ENCODE results near the gene TMEM92. TPM values are rescaled to one million over a fixed set of nuclear protein-coding genes. Genes with fewer than 3 reads are reported as not detected.
"Not testable (repeated sequence)": the region's sequence is repeated elsewhere in the genome, so short reads cannot be mapped to it uniquely, and the experiment has no call there.

TMEM92 gene
- total and polyA plus RNA-seq, 3 experiments from 2014 or later = not detected

DNA sequence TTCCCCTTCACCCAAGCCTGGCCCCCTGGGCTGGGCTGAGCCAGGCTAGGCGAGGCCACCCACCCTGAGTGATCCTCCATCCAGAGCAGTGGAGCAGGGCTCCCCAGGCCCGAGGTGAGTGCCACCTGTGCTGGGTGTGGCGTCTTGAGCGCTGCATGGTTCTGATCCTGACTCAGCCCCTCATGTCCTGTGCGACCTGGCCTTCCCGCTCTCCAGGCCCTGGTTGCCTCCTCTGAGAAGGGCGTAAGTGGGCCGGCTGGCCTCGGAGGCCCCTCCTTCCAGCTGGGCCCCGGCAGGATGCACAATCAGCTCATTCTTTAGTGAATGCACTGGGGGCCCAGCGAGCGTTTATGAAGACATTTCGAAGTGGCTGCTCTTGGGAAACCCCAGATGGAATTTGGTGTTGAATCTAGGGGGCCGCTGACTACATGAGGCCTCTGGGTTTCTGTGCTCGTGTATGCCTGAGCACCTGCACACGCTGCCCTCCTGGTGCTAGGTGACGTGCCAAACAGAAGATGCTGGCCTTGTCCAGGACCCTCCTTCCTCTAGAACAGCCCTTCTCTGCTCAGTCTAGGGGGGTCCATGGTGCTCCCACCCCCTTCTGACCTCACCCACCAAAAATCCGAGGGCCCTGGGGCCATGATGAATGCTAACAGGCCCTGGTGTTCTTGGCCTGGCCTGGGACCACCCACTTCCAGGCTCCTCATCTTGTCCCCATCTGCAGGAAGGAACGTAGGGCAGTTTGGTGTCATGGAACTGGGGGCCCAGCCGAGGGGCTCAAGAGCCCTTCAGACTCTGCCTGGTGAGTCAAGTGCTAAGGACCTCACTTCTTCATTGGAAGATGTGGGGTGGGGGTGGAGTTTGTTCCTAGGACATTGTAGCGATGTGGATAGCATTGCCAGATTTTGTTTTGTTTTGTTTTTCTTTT is 3.6 kb upstream of the TMEM92 start:
- no peak for DNase-seq
- no peaks in the 10 kb centered on the region for H3K36me3 Mint-ChIP-seq
- peaks cover 4 to 6% (median 6%) of the 10 kb centered on the region in 3 donors for H3K4me1 Mint-ChIP-seq

DNA sequence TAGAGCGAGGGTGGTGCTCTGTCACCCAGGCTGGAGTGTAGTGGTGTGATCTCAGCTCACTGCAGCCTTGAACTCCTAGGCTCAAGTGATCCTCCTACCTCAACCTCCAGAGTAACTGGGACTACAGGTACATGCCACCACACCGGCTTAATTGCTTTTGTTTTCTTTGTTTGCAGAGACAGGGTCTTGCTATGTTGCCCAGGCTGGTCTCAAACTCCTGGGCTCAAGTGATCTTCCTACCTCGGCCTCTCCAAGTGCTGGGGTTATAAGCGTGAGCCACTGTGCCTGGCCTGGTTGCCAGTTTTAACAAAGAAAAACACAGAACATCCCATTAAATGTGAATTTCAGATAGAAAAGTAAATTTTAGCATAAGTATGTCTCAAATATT is 2.9 kb upstream of the TMEM92 start:
- H3K4me1 Mint-ChIP-seq; H3K9me3 ChIP-seq (ENCODE audit: low read length); H3K4me3 Mint-ChIP-seq; H3K27ac ChIP-seq (ENCODE audit: low read depth, low read length); POLR2A ChIA-PET; H3K27me3 ChIP-seq (ENCODE audit: insufficient read depth, low read length, poor library complexity, severe bottlenecking); H3K36me3 ChIP-seq (ENCODE audit: insufficient read depth, low read length); DNase-seq; H3K4me3 ChIP-seq (ENCODE audit: low read length); H3K36me3 Mint-ChIP-seq; H3K9me3 Mint-ChIP-seq; H3K4me1 ChIP-seq (ENCODE audit: insufficient read depth, low read length): not testable (repeated sequence)
- H3K27me3 Mint-ChIP-seq = peaks cover 12 to 30% of the 10 kb centered on the region in 2 donors
- peak overlapping the region in 1 of 8 donors; percentile 51 for H3K27ac Mint-ChIP-seq
- CTCF ChIA-PET = interaction anchor here (1.1 to 6.4 kb wide), 5 partner anchors 56 to 102 kb away, joined by 3 to 59 read pairs (median 3); partner anchors contain the start of gene COL1A1

More for the DNA sequence above, 3.6 kb upstream of the TMEM92 start:
- Mint-ChIP-seq H3K9me3 (peaks cover 0 to 1% (median 0%) of the 10 kb centered on the region in 5 donors), H3K27me3 (peaks cover 10 to 30% of the 10 kb centered on the region in 2 donors), H3K27ac (no peak overlapping the region), H3K4me3 (no peak overlapping the region)
- Histone ChIP-seq H3K4me3 (ENCODE audit: low read length) (no peak overlapping the region), H3K27me3 (ENCODE audit: insufficient read depth, low read length, poor library complexity, severe bottlenecking) (peaks cover 5% of the 10 kb centered on the region), H3K9me3 (ENCODE audit: low read length) (no peaks in the 10 kb centered on the region), H3K36me3 (ENCODE audit: insufficient read depth, low read length) (no peaks in the 10 kb centered on the region), H3K4me1 (ENCODE audit: insufficient read depth, low read length) (peaks cover 4% of the 10 kb centered on the region), H3K27ac (ENCODE audit: low read depth, low read length) (no peak overlapping the region)
- ChIA-PET CTCF (interaction anchor here (1.6 to 6.4 kb wide), 4 partner anchors 70 to 118 kb away, joined by 3 to 59 read pairs (median 7); partner anchors contain the start of gene COL1A1), POLR2A (no interaction called here)

DNA sequence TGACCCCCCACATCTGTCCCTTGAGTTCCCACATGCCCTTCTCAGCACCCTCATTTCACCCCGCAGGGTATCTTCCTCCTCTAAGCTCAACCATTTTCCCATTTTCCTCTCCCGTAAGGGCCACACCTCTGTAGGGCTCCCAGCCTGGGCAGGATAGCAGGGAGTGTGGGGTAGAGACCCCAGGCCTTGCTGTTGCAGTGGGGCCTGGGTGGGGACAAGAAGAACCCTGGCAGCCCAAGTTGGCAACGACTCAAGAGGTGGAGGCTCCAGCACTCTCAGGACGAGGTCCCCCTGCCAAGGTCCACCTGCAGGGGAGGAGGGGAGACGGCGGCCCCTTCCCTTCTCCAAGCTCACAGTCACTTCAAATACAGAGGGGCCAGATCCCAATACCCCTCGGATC is 2.0 kb upstream of the TMEM92 start:
- peak overlapping the region in 1 of 8 donors; percentile 4 for H3K27ac Mint-ChIP-seq
- POLR2A ChIA-PET = interaction anchor here (0.6 kb wide), 1 partner anchor 102 kb away, joined by 4 read pairs; no protein-coding TSS in a partner anchor

DNA sequence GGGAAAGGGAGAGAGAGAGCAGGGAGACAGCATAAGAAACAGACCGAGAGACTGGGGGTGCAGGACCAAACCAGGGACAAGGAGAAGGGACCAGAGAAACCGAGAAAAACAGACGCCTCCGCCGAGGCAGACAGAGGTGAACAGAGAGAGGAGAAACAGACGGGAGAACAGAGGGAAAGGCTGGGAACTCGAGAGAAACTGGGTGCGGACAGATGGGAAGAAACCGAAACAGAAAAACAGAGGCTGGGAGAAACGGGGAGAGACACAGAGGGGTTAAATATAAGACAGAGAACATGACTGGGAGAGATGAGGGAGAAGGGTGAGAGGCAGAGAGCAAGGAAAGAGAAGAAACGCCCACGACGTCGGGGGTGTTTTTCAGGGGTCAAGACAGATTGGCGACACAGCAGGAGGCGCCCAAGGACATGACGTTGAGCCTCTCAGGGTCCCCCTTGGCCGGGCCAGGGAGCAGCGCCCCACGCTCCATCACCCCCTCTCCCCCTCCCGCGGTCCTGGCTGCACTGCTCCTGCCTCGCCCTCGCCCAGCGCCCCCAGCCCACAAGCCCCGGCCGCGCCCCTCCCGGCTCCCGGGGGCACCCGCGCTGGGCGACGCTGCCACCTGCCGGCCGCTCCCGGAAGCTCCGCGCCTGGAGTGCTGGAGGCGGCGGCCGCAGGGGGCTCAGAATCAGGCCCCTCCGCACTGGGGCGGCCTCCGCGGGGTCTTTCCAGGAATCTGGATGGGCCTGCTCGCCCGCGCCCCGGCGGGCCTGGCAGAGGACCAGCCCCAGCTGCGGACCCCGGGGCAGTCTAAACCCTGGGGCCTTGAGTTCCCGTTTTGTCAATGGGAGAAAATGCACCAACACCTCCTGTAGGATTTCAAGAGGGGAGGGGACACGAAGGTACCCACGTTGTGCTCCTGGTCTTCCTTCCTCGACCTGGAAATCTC is 1.3 kb upstream of the TMEM92 start:
- no peaks in the 10 kb centered on the region for H3K36me3 ChIP-seq (ENCODE audit: insufficient read depth, low read length)
- peaks cover 0 to 1% (median 0%) of the 10 kb centered on the region in 5 donors for H3K9me3 Mint-ChIP-seq
- peak overlapping the region; percentile 39 for H3K4me3 ChIP-seq (ENCODE audit: low read length)
- peaks cover 5% of the 10 kb centered on the region for H3K27me3 ChIP-seq (ENCODE audit: insufficient read depth, low read length, poor library complexity, severe bottlenecking)
- H3K27ac ChIP-seq (ENCODE audit: low read depth, low read length) = no peak overlapping the region
- H3K9me3 ChIP-seq (ENCODE audit: low read length) = no peaks in the 10 kb centered on the region
- no peaks in the 10 kb centered on the region for H3K36me3 Mint-ChIP-seq
- ChIA-PET CTCF (interaction anchor here (1.0 to 6.4 kb wide), 9 partner anchors 10 to 158 kb away, joined by 3 to 59 read pairs (median 4); partner anchors contain the start of gene COL1A1), POLR2A (interaction anchor here (0.6 kb wide), 1 partner anchor 103 kb away, joined by 4 read pairs; no protein-coding TSS in a partner anchor)
- peak; percentile 41 to 62 (median 48) for DNase-seq
- H3K4me3 Mint-ChIP-seq = peak overlapping the region; percentile 21 to 88 (median 67)
- peaks cover 16 to 44% of the 10 kb centered on the region in 2 donors for H3K27me3 Mint-ChIP-seq
- H3K4me1 ChIP-seq (ENCODE audit: insufficient read depth, low read length) = peaks cover 4% of the 10 kb centered on the region
- peaks cover 4 to 6% (median 6%) of the 10 kb centered on the region in 3 donors for H3K4me1 Mint-ChIP-seq
- H3K27ac Mint-ChIP-seq = peak overlapping the region in 3 of 8 donors; percentile 4 to 79 (median 51)

More for the DNA sequence above, 2.0 kb upstream of the TMEM92 start:
- Histone ChIP-seq H3K27me3 (ENCODE audit: insufficient read depth, low read length, poor library complexity, severe bottlenecking) (peaks cover 5% of the 10 kb centered on the region), H3K9me3 (ENCODE audit: low read length) (no peaks in the 10 kb centered on the region), H3K4me3 (ENCODE audit: low read length) (no peak overlapping the region), H3K36me3 (ENCODE audit: insufficient read depth, low read length) (no peaks in the 10 kb centered on the region), H3K27ac (ENCODE audit: low read depth, low read length) (no peak overlapping the region), H3K4me1 (ENCODE audit: insufficient read depth, low read length) (peaks cover 4% of the 10 kb centered on the region)
- Mint-ChIP-seq H3K36me3 (no peaks in the 10 kb centered on the region), H3K4me1 (peaks cover 4 to 6% (median 6%) of the 10 kb centered on the region in 3 donors), H3K27me3 (peaks cover 16 to 38% of the 10 kb centered on the region in 2 donors), H3K4me3 (peak overlapping the region in 2 of 7 donors; percentile 67 to 69), H3K9me3 (peaks cover 0 to 1% (median 0%) of the 10 kb centered on the region in 5 donors)
- CTCF ChIA-PET = interaction anchor here (0.9 to 6.4 kb wide), 6 partner anchors 26 to 103 kb away, joined by 3 to 59 read pairs (median 4); partner anchors contain the start of gene COL1A1
- no peak for DNase-seq

DNA sequence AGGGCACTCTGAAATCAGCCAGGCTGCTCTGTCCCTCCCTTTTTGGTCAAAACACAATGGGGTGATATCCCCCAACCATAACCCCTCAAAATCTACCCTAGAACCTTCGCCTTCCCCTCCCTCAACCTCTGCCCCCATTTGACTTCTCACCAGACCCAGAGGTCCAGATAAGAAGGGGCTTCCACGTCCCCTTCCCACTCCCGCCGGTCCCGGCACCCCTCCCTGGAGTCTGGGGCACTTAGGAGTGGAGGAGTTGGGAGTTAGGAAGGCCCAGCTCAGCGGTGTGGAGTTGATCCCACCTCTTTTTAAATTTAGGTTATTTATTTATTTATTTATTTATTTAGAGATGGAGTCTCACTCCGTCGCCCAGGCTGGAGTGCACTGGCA is 619 bp upstream of the TMEM92 start:
- Histone ChIP-seq H3K27ac (ENCODE audit: low read depth, low read length) (no peak overlapping the region), H3K4me1 (ENCODE audit: insufficient read depth, low read length) (peaks cover 4% of the 10 kb centered on the region), H3K27me3 (ENCODE audit: insufficient read depth, low read length, poor library complexity, severe bottlenecking) (peaks cover 5% of the 10 kb centered on the region), H3K36me3 (ENCODE audit: insufficient read depth, low read length) (no peaks in the 10 kb centered on the region), H3K4me3 (ENCODE audit: low read length) (no peak overlapping the region), H3K9me3 (ENCODE audit: low read length) (no peaks in the 10 kb centered on the region)
- DNase-seq = no peak
- CTCF ChIA-PET = interaction anchor here (0.6 to 6.4 kb wide), 7 partner anchors 9 to 1112 kb away, joined by 3 to 59 read pairs (median 4); partner anchors contain the start of gene COL1A1
- no peaks in the 10 kb centered on the region for H3K36me3 Mint-ChIP-seq
- POLR2A ChIA-PET = no interaction called here
- peak overlapping the region in 1 of 8 donors; percentile 19 for H3K27ac Mint-ChIP-seq
- peak overlapping the region in 2 of 7 donors; percentile 14 to 23 for H3K4me3 Mint-ChIP-seq
- peaks cover 16 to 50% of the 10 kb centered on the region in 2 donors for H3K27me3 Mint-ChIP-seq
- peaks cover 0 to 1% (median 0%) of the 10 kb centered on the region in 5 donors for H3K9me3 Mint-ChIP-seq
- H3K4me1 Mint-ChIP-seq = peaks cover 4 to 6% (median 6%) of the 10 kb centered on the region in 3 donors

DNA sequence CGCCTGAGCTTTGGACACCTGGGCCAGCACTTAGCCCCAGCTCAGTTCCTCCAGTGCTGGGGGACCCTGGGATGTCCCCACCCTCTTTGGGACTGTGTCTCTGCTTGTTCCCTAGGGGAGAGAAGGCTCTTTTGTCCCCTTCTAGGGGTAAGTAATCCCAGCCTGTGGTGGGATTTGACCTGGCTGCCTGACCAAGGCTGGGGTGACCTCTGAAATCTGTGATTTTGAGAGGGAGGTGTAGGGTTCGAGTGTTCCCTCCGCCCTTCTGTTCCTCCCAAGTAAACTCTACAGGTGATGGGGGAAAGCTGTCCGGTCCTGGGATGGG is 593 bp downstream of the TMEM92 start:
- H3K4me1 Mint-ChIP-seq = peaks cover 4 to 6% (median 6%) of the 10 kb centered on the region in 3 donors
- no peaks in the 10 kb centered on the region for H3K36me3 Mint-ChIP-seq
- Histone ChIP-seq H3K27me3 (ENCODE audit: insufficient read depth, low read length, poor library complexity, severe bottlenecking) (peaks cover 5% of the 10 kb centered on the region), H3K4me3 (ENCODE audit: low read length) (no peak overlapping the region), H3K9me3 (ENCODE audit: low read length) (no peaks in the 10 kb centered on the region), H3K4me1 (ENCODE audit: insufficient read depth, low read length) (peaks cover 4% of the 10 kb centered on the region), H3K36me3 (ENCODE audit: insufficient read depth, low read length) (no peaks in the 10 kb centered on the region), H3K27ac (ENCODE audit: low read depth, low read length) (no peak overlapping the region)
- DNase-seq = no peak
- H3K27me3 Mint-ChIP-seq = peaks cover 18 to 61% of the 10 kb centered on the region in 2 donors
- peak overlapping the region in 1 of 8 donors; percentile 47 for H3K27ac Mint-ChIP-seq
- H3K4me3 Mint-ChIP-seq = peak overlapping the region in 1 of 7 donors; percentile 32
- ChIA-PET POLR2A (no interaction called here), CTCF (interaction anchor here (1.6 to 6.4 kb wide), 4 partner anchors 8 to 113 kb away, joined by 3 to 59 read pairs (median 6); partner anchors contain the start of gene COL1A1)
- H3K9me3 Mint-ChIP-seq = peaks cover 0 to 1% (median 0%) of the 10 kb centered on the region in 5 donors

DNA sequence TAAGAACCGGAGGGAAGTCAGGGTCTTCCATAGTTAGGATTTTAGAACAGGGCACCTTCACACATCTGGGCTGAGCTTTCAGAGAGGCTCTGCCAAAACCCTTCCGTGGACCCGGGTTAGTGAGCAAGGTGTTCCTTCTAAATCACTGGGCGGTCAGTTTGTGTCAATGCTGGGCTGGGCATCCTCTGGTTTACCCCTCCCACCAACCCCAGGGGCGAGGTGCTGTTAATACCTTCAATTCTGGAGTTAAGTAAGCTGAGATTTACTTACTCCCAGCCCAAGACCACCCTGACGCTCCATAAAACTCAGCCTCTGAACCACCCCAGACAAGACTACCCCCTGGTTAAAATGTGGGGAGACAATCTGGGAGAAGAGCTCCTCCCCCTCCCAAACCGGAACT is 1.0 kb downstream of the TMEM92 start:
- no peak overlapping the region for H3K27ac ChIP-seq (ENCODE audit: low read depth, low read length)
- no peak for DNase-seq
- H3K4me1 ChIP-seq (ENCODE audit: insufficient read depth, low read length) = peaks cover 4% of the 10 kb centered on the region
- H3K4me3 ChIP-seq (ENCODE audit: low read length) = no peak overlapping the region
- no peaks in the 10 kb centered on the region for H3K36me3 ChIP-seq (ENCODE audit: insufficient read depth, low read length)
- peaks cover 0 to 1% (median 0%) of the 10 kb centered on the region in 5 donors for H3K9me3 Mint-ChIP-seq
- H3K27me3 Mint-ChIP-seq = peaks cover 21 to 61% of the 10 kb centered on the region in 2 donors
- no peaks in the 10 kb centered on the region for H3K9me3 ChIP-seq (ENCODE audit: low read length)
- peaks cover 5% of the 10 kb centered on the region for H3K27me3 ChIP-seq (ENCODE audit: insufficient read depth, low read length, poor library complexity, severe bottlenecking)
- CTCF ChIA-PET = interaction anchor here (0.8 to 6.4 kb wide), 4 partner anchors 74 to 113 kb away, joined by 3 to 59 read pairs (median 4); partner anchors contain the start of gene COL1A1
- POLR2A ChIA-PET = no interaction called here
- peaks cover 4 to 6% (median 6%) of the 10 kb centered on the region in 3 donors for H3K4me1 Mint-ChIP-seq
- H3K4me3 Mint-ChIP-seq = peak overlapping the region in 1 of 7 donors; percentile 23
- no peak overlapping the region for H3K27ac Mint-ChIP-seq
- no peaks in the 10 kb centered on the region for H3K36me3 Mint-ChIP-seq

Measured in CD8-positive, alpha-beta memory T cell (primary cell).